GM12873 (cell line): Measurements from ENCODE around the gene ARVCF.
A peak's percentile ranks its signal among the peaks of the same experiment; 100 is the strongest.

Source experiments
- CTCF ChIP-seq: IDR thresholded peaks from 2 replicates; pipeline ENCODE4 v1.5.1; 2012; ENCODE audit warnings: low read depth, mild to moderate bottlenecking, moderate library complexity, low read length, control low read depth; ENCODE audit not compliant: insufficient read depth; ENCODE audit errors: missing control alignments

Gene ARVCF

GRCh38 chr22:19970031-19970478 is 46.6 kb downstream of the ARVCF start:
- no peak for TF ChIP-seq CTCF

- TF ChIP-seq CTCF = no peak
Observed at GRCh38 chr22:19969141-19969928, 47.3 kb downstream of the ARVCF start.

GRCh38 chr22:19968450-19968891 is 48.2 kb downstream of the ARVCF start:
- no peak for TF ChIP-seq CTCF

- TF ChIP-seq CTCF = no peak
Observed at GRCh38 chr22:19967850-19968449, 48.7 kb downstream of the ARVCF start.

- TF ChIP-seq CTCF = no peak
Observed at GRCh38 chr22:19966908-19967750, 49.5 kb downstream of the ARVCF start.

- TF ChIP-seq CTCF = peak; percentile 53
Observed at GRCh38 chr22:19965771-19966709, 50.6 kb downstream of the ARVCF start.
